Loucy (cell line): ENCODE measurements around the gene AAGAB.

Experiments used
- H2AFZ ChIP-seq: fragments of 200-600 bp; sonication (generic); 2 replicates; pipeline ENCODE4 v1.6.0; 2016; ENCODE audit warnings: antibody characterized with exemption, mild to moderate bottlenecking, low read length, moderate library complexity
- H3F3A ChIP-seq: fragments of 200-600 bp; 2 replicates; pipeline ENCODE4 v1.6.0; 2016; ENCODE audit warnings: antibody characterized with exemption, low read depth, mild to moderate bottlenecking
- H3K27me3 ChIP-seq: fragments of 200-600 bp; sonication (generic); 2 replicates; pipeline ENCODE4 v1.6.1; 2014; ENCODE audit warnings: low read length, mild to moderate bottlenecking; ENCODE audit not compliant: insufficient read depth, poor library complexity, severe bottlenecking
- H3K36me3 ChIP-seq: fragments of 200-600 bp; sonication (generic); 2 replicates; pipeline ENCODE4 v1.6.1; 2016; ENCODE audit warnings: low read length; ENCODE audit not compliant: insufficient read depth
- H3K4me1 ChIP-seq: fragments of 200-600 bp; sonication (generic); 2 replicates; pipeline ENCODE4 v1.5.1; 2014; ENCODE audit warnings: low read length, mild to moderate bottlenecking; ENCODE audit not compliant: insufficient read depth, poor library complexity, severe bottlenecking
- H3K4me2 ChIP-seq: fragments of 200-600 bp; sonication (generic); 2 replicates; pipeline ENCODE4 v1.6.0; 2014; ENCODE audit warnings: antibody characterized with exemption, low read length, low read depth, mild to moderate bottlenecking; ENCODE audit not compliant: poor library complexity, severe bottlenecking
- H3K4me3 ChIP-seq: fragments of 200-600 bp; sonication (generic); 2 replicates; pipeline ENCODE4 v1.5.1; 2014; ENCODE audit warnings: low read length, mild to moderate bottlenecking, mixed read lengths; ENCODE audit not compliant: poor library complexity, severe bottlenecking
- H3K79me2 ChIP-seq: fragments of 200-600 bp; sonication (generic); 2 replicates; pipeline ENCODE4 v1.6.1; 2014; ENCODE audit warnings: low read length; ENCODE audit not compliant: insufficient read depth
- H3K9ac ChIP-seq: fragments of 200-600 bp; sonication (generic); 2 replicates; pipeline ENCODE4 v1.6.0; 2014; ENCODE audit warnings: mild to moderate bottlenecking, low read depth, low read length, moderate library complexity; ENCODE audit not compliant: poor library complexity, severe bottlenecking
- H3K9me2 ChIP-seq: fragments of 200-600 bp; sonication (generic); replicated peaks from 2 replicates; pipeline ENCODE4 v1.6.1; 2016; ENCODE audit warnings: low read depth, low read length, mixed read lengths
- H3K9me3 ChIP-seq: fragments of 200-600 bp; sonication (generic); 2 replicates; pipeline ENCODE4 v1.6.1; 2014; ENCODE audit warnings: mild to moderate bottlenecking, antibody characterized with exemption, low read length, low read depth; ENCODE audit not compliant: insufficient read depth
- H4K20me1 ChIP-seq: fragments of 200-600 bp; sonication (generic); 2 replicates; pipeline ENCODE4 v1.6.0; 2014; ENCODE audit warnings: antibody characterized with exemption, low read length, mild to moderate bottlenecking; ENCODE audit not compliant: insufficient read depth, poor library complexity, severe bottlenecking
- EZH2phosphoT487 ChIP-seq: fragments of 200-600 bp; IDR thresholded peaks from 2 replicates; pipeline ENCODE4 v1.6.1; 2018; ENCODE audit warnings: antibody characterized with exemption, mild to moderate bottlenecking, moderate library complexity, borderline replicate concordance
- TF ChIP-seq, protein P1 (sequence below): fragments of 200-600 bp; sonication (generic); conservative IDR thresholded peaks from 2 replicates; pipeline ENCODE4 v1.5.1; 2014; ENCODE audit warnings: mild to moderate bottlenecking, antibody characterized with exemption, low read length

The AAGAB gene

DNA sequence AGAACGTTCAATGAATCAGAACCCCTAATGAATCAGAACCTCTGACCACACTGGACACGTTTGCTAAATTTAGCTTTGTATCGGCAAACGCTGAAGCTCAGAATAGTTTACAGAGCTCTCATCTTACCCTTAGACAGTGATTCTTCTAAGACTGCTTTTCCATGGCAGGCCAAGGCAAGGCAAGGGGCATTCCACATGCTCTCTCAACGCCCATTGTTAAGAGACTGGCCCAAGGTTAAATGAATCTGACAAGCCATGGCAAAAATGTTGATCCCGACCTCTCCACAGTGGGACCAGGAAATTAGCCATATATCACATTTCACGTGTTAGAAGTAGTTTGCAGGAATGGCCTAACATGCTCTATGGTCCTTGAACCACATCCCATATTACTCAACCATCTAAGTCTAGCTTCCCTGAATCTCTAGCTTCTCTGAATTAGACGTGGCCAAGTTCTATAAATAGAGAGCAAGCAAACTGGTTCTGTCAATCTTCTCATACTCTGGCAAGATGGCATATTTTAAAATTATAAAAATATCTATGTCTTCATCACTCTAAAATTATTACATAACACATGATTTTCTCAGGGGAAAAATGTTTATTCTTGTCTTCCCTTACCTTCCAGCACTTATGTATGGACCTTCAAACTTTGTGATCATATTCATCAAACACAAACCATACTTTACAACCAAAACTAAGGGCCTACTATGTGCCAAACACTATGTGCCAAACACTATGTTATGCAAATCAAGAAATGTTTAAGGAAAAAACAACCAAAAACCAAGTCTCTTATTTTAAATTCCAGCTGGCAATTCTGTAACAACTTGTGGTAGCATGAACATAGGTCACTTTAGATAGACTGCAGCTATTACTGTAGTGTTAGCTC is 54.3 kb downstream of the AAGAB start:
- TF ChIP-seq EZH2phosphoT487, result no peak
- TF ChIP-seq, protein P1, sequence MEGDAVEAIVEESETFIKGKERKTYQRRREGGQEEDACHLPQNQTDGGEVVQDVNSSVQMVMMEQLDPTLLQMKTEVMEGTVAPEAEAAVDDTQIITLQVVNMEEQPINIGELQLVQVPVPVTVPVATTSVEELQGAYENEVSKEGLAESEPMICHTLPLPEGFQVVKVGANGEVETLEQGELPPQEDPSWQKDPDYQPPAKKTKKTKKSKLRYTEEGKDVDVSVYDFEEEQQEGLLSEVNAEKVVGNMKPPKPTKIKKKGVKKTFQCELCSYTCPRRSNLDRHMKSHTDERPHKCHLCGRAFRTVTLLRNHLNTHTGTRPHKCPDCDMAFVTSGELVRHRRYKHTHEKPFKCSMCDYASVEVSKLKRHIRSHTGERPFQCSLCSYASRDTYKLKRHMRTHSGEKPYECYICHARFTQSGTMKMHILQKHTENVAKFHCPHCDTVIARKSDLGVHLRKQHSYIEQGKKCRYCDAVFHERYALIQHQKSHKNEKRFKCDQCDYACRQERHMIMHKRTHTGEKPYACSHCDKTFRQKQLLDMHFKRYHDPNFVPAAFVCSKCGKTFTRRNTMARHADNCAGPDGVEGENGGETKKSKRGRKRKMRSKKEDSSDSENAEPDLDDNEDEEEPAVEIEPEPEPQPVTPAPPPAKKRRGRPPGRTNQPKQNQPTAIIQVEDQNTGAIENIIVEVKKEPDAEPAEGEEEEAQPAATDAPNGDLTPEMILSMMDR, result no peak
- peaks cover 12% of the 10 kb centered on the region for H3K4me1 ChIP-seq
- no peaks in the 10 kb centered on the region for H3K27me3 ChIP-seq
- no peaks in the 10 kb centered on the region for H3F3A ChIP-seq
- no peak overlapping the region for H3K9ac ChIP-seq
- peaks cover 54% of the 10 kb centered on the region; the same call in 1 of the 2 replicates for H3K36me3 ChIP-seq
- no peak overlapping the region for H3K4me3 ChIP-seq
- H3K79me2 ChIP-seq, result no peaks in the 10 kb centered on the region
- no peaks in the 10 kb centered on the region for H3K9me3 ChIP-seq
- no peaks in the 10 kb centered on the region for H3K9me2 ChIP-seq
- no peaks in the 10 kb centered on the region for H4K20me1 ChIP-seq
- H2AFZ ChIP-seq, result no peak overlapping the region
- H3K4me2 ChIP-seq, result no peak overlapping the region

DNA sequence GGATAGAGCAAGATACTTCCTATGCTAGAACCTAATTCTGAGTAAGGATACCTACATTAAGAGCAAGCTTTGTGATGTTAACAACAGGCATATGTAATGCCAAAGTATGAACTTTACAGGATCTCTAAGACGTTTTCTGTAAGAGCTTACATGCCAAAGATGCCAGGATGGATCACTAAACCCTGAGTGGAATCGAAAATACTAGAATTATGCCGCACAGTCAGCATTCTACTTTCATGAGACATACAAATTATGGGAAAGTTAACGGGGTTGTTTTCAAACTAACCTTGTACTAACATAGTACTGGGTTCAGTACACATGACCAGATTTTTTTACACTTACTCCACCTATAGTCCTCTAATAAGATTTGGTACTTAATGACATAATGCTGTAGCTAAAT is 55.1 kb downstream of the AAGAB start:
- H3K4me3 ChIP-seq, result no peak overlapping the region
- H4K20me1 ChIP-seq, result no peaks in the 10 kb centered on the region
- H3K9me2 ChIP-seq, result no peaks in the 10 kb centered on the region
- no peaks in the 10 kb centered on the region for H3K27me3 ChIP-seq
- H3K9ac ChIP-seq, result no peak overlapping the region
- TF ChIP-seq, protein P1, result no peak
- no peak for TF ChIP-seq EZH2phosphoT487
- H2AFZ ChIP-seq, result no peak overlapping the region
- H3K4me1 ChIP-seq, result peaks cover 12% of the 10 kb centered on the region
- no peaks in the 10 kb centered on the region for H3K9me3 ChIP-seq
- no peak overlapping the region for H3K4me2 ChIP-seq
- no peaks in the 10 kb centered on the region for H3K79me2 ChIP-seq
- H3K36me3 ChIP-seq, result peaks cover 47% of the 10 kb centered on the region; the same call in 1 of the 2 replicates
- H3F3A ChIP-seq, result no peaks in the 10 kb centered on the region

DNA sequence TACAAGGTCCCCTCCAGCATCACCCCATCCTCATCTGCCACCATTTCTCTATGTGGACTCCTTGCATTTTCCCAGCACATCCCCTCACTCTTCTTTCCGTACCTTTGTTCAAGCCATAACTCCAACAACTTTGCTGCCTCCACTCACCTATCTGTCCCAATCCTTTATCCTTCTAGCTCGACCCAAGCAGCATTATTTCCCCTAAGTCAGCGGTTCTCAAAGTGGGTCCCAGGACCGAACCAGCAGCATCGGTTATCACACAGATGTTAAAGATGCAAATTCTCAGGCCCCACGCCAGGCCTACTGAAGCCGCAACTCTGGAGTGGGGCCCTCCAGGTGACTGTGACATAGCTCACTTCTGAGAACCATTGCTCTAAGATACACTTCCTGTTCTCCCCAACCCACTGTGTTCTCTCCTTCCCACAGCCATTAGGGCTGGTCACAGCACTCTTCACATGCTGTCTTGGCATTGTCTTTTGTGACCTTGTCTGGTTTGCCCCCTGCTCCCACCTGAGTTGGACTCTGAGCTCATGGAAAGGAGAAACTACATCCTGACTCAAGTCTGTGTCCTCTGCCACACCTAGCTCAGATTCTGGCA is 56.2 kb downstream of the AAGAB start:
- TF ChIP-seq, protein P1, result no peak
- no peak for TF ChIP-seq EZH2phosphoT487
- H3F3A ChIP-seq, result no peaks in the 10 kb centered on the region

More for the DNA sequence above, 56.2 kb downstream of the AAGAB start:
- H3K9ac ChIP-seq, result no peak overlapping the region
- H3K9me2 ChIP-seq, result no peaks in the 10 kb centered on the region
- H3K36me3 ChIP-seq, result peaks cover 40% of the 10 kb centered on the region; the same call in 1 of the 2 replicates
- peaks cover 12% of the 10 kb centered on the region for H3K4me1 ChIP-seq
- H3K27me3 ChIP-seq, result no peaks in the 10 kb centered on the region
- H3K4me2 ChIP-seq, result no peak overlapping the region
- no peak overlapping the region for H2AFZ ChIP-seq
- H3K9me3 ChIP-seq, result no peaks in the 10 kb centered on the region
- H3K4me3 ChIP-seq, result no peak overlapping the region
- no peaks in the 10 kb centered on the region for H4K20me1 ChIP-seq
- no peaks in the 10 kb centered on the region for H3K79me2 ChIP-seq
